Endothelial cell (in vitro differentiated cells): ENCODE results near the gene HTT. TPM values are rescaled to one million over a fixed set of nuclear protein-coding genes. Genes with fewer than 3 reads are reported as not detected.

ENCODE experiments used
- DNase-seq: peaks from one replicate; pipeline ENCODE4 v3.0.0; 2021; ENCODE audit warnings: low spot score
- H3K27ac Mint-ChIP-seq: one replicate; pipeline ENCODE4 v1.8.0; 2021; ENCODE audit warnings: mixed read lengths, inconsistent platforms; ENCODE audit not compliant: unreplicated experiment
- H3K27me3 Mint-ChIP-seq: one replicate; pipeline ENCODE4 v1.8.0; 2021; ENCODE audit warnings: mild to moderate bottlenecking, moderate library complexity, mixed read lengths, inconsistent platforms; ENCODE audit not compliant: unreplicated experiment
- H3K36me3 Mint-ChIP-seq: one replicate; pipeline ENCODE4 v1.8.0; 2021; ENCODE audit warnings: mild to moderate bottlenecking, low read depth, mixed read lengths, inconsistent platforms; ENCODE audit not compliant: unreplicated experiment
- H3K4me1 Mint-ChIP-seq: one replicate; pipeline ENCODE4 v1.8.0; 2021; ENCODE audit warnings: mild to moderate bottlenecking, mixed read lengths, inconsistent platforms; ENCODE audit not compliant: unreplicated experiment
- H3K4me3 Mint-ChIP-seq: one replicate; pipeline ENCODE4 v1.8.0; 2021; ENCODE audit warnings: mild to moderate bottlenecking, mixed read lengths, inconsistent platforms; ENCODE audit not compliant: unreplicated experiment
- H3K9me3 Mint-ChIP-seq: one replicate; pipeline ENCODE4 v1.8.0; 2021; ENCODE audit warnings: mixed read lengths, inconsistent platforms; ENCODE audit not compliant: unreplicated experiment
- CTCF ChIP-seq: fragments of 200-600 bp; sonication (generic); IDR thresholded peaks from one replicate; pipeline ENCODE4 v1.5.0; 2021; ENCODE audit warnings: antibody characterized with exemption; ENCODE audit not compliant: unreplicated experiment
- total RNA-seq: library from RNA; stranded (reverse); fragmentation: NEBNext Ultra II Directional; extraction: Animal tissue kit (Norgen Biotek cat#: 25700); gene quantifications from one replicate; pipeline ENCODE4 v1.2.1, GENCODE V29; 2021; ENCODE audit not compliant: unreplicated experiment

HTT gene
- total RNA-seq, 1 donor from 2014 or later: 62.4 TPM

DNA sequence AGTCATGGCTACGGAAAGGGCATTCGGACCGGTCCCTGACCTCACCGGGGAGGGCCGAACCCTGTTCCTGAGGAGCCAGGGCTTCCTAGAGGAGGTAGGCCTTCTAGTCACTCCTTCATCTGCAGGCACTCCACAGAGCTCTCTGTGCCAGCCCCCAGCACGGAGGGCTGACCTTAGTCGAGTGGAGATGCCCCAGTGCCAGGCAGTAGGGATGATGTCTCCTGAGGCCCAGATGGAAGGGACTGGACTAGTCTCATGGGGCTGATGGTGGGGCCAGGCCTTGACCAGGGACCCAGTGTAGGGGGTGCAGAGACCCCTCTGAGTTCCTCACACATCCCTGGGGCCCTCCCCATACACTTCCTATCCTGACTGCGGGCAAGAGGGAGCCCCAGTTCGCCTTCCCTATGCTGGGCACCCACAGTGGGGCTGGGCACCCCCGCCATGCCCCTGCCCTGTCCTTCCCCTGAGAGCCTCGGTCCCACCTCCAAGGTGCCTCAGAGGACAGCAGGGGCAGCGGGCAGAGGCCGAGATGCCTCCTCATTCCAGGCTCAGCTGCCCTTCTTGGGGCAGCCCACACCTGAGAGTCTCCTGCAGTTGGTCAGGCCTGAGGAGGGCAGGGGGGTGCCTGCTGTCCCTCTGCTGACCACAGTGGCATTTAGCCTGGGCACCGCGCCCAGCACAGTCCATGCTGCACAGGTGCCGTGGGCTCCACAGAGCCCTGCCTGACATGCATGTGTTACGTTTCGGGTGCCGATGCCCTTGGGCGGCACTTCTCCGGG lies 173.1 kb downstream of the HTT start:
- no peaks in the 10 kb centered on the region for H3K9me3 Mint-ChIP-seq
- no peak overlapping the region for H3K27ac Mint-ChIP-seq
- H3K36me3 Mint-ChIP-seq: peaks cover 6% of the 10 kb centered on the region
- peaks cover 4% of the 10 kb centered on the region for H3K27me3 Mint-ChIP-seq
- no peak for DNase-seq
- TF ChIP-seq CTCF: no peak
- H3K4me1 Mint-ChIP-seq: no peaks in the 10 kb centered on the region
- no peak overlapping the region for H3K4me3 Mint-ChIP-seq

- Mint-ChIP-seq H3K27ac (no peak overlapping the region), H3K4me3 (no peak overlapping the region), H3K4me1 (no peaks in the 10 kb centered on the region), H3K36me3 (peaks cover 3% of the 10 kb centered on the region), H3K9me3 (no peaks in the 10 kb centered on the region), H3K27me3 (peaks cover 1% of the 10 kb centered on the region)
- DNase-seq: no peak
- no peak for TF ChIP-seq CTCF
Observed at GRCh38 chr4:3248178-3248480, 173.6 kb downstream of the HTT start.

- DNase-seq: no peak
- no peak within 1 kb of the TSS for H3K27ac Mint-ChIP-seq
- peaks cover 1% of the 10 kb centered on the region for H3K27me3 Mint-ChIP-seq
- H3K9me3 Mint-ChIP-seq: no peaks in the 10 kb centered on the region
- no peaks in the 10 kb centered on the region for H3K36me3 Mint-ChIP-seq
- TF ChIP-seq CTCF: no peak
- no peak within 1 kb of the TSS for H3K4me3 Mint-ChIP-seq
- no peaks in the 10 kb centered on the region for H3K4me1 Mint-ChIP-seq
Observed at GRCh38 chr4:3248811-3249661, 174.6 kb downstream of the HTT start, which contains the start of gene MSANTD1. TSS of gene MSANTD1 (plus strand) at chr4:3249159. CDS start at chr4:3249223, 64 bp downstream.

GRCh38 chr4:3249711-3250437 lies 175.4 kb downstream of the HTT start:
- H3K27ac Mint-ChIP-seq: no peak overlapping the region
- no peak for DNase-seq
- TF ChIP-seq CTCF: no peak
- H3K27me3 Mint-ChIP-seq: peaks cover 1% of the 10 kb centered on the region
- no peaks in the 10 kb centered on the region for H3K36me3 Mint-ChIP-seq
- no peak overlapping the region for H3K4me3 Mint-ChIP-seq
- H3K4me1 Mint-ChIP-seq: no peaks in the 10 kb centered on the region
- H3K9me3 Mint-ChIP-seq: no peaks in the 10 kb centered on the region
